ENCODE results near the gene JMJD6. TPM values are rescaled to one million over a fixed set of nuclear protein-coding genes. Genes with fewer than 3 reads are reported as not detected.

Gene JMJD6
- total RNA-seq, 1 donor from 2014 or later = 39.0 TPM

- Mint-ChIP-seq H3K4me1 (ENCODE audit: low read depth, unreplicated experiment) (peaks cover 34% of the 10 kb centered on the region), H3K27me3 (ENCODE audit: unreplicated experiment) (peaks cover 4% of the 10 kb centered on the region), H3K9me3 (ENCODE audit: unreplicated experiment) (peaks cover 5% of the 10 kb centered on the region), H3K4me3 (ENCODE audit: unreplicated experiment) (no peak overlapping the region), H3K27ac (ENCODE audit: unreplicated experiment) (no peak overlapping the region), H3K36me3 (ENCODE audit: unreplicated experiment) (no peaks in the 10 kb centered on the region)
- no peak for TF ChIP-seq CTCF (IDR thresholded peaks at IDR 0.05; ENCODE audit: partially characterized antibody, unreplicated experiment)
- DNase-seq = no peak
These were observed 38.2 kb downstream of the JMJD6 start for GRCh38 chr17:76688165-76688622.

- H3K27me3 Mint-ChIP-seq (ENCODE audit: unreplicated experiment) = peaks cover 4% of the 10 kb centered on the region
- DNase-seq = no peak
- H3K36me3 Mint-ChIP-seq (ENCODE audit: unreplicated experiment) = no peaks in the 10 kb centered on the region
- TF ChIP-seq CTCF (IDR thresholded peaks at IDR 0.05; ENCODE audit: partially characterized antibody, unreplicated experiment) = no peak
- H3K4me3 Mint-ChIP-seq (ENCODE audit: unreplicated experiment) = peak overlapping the region; percentile 73
- H3K9me3 Mint-ChIP-seq (ENCODE audit: unreplicated experiment) = peaks cover 9% of the 10 kb centered on the region
- peaks cover 40% of the 10 kb centered on the region for H3K4me1 Mint-ChIP-seq (ENCODE audit: low read depth, unreplicated experiment)
- H3K27ac Mint-ChIP-seq (ENCODE audit: unreplicated experiment) = peak overlapping the region; percentile 81
These were observed 38.9 kb downstream of the JMJD6 start for GRCh38 chr17:76687298-76688164.

DNA sequence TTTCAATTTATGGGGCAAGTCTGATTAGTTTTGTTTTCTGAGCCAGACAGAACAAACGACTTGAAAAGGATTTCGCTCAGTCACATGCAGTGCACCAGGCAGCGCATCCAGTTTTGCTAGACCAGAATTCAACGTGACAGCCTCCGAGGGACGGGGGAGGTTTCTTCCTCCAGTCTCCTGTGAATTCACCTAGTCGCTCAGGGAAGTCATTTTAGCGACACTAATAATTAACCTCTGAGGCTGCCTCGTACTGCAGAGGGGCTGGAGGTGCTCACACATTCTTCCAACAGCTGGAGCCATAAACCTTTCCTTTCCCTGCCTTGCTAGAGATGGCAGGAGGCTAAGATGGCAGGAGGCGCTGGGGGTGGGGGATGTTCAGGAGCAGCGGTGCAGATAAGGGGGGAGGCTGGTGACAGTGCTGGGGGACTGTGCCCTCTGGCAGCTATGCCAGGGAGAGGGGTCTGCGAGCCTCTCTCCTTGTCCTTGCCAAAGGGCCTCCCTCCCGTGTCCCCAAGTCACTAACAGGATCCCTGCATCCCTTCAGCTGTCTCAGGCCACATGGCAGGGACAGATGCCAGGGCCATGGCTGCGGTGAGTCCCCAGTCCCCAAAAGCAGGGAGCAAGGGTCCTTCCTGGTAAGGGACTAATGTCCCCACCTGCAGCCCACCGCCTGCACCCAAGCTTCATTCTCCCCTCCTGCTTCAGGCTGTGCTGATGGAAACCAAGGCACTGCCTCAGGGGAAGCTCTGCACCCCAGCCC lies 39.7 kb downstream of the JMJD6 start:
- H3K4me1 Mint-ChIP-seq (ENCODE audit: low read depth, unreplicated experiment) = peaks cover 47% of the 10 kb centered on the region
- peak overlapping the region; percentile 73 for H3K4me3 Mint-ChIP-seq (ENCODE audit: unreplicated experiment)
- peak overlapping the region; percentile 62 for H3K27ac Mint-ChIP-seq (ENCODE audit: unreplicated experiment)
- no peak for TF ChIP-seq CTCF (IDR thresholded peaks at IDR 0.05; ENCODE audit: partially characterized antibody, unreplicated experiment)
- peaks cover 11% of the 10 kb centered on the region for H3K9me3 Mint-ChIP-seq (ENCODE audit: unreplicated experiment)
- peaks cover 8% of the 10 kb centered on the region for H3K27me3 Mint-ChIP-seq (ENCODE audit: unreplicated experiment)
- H3K36me3 Mint-ChIP-seq (ENCODE audit: unreplicated experiment) = no peaks in the 10 kb centered on the region
- no peak for DNase-seq

DNA sequence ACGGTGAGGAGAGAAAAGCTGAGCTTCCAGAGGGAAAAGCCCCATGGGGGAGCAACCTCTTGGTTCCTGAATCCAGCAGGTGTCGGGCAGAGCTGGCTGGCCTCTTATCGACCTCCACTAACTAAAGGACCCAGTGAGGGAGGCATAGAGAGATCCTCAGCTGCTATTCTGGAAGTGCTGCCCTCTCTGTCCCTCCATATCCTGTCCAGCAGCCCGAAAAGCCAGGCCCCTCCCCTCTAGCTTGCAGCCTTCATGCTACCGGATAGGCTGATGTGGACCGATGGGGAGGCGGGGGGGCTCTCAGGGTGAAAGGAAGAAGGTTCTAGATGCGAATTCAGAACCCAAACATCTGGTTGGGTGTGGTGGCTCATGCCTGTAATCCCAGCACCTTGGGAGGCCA lies 40.6 kb downstream of the JMJD6 start:
- Mint-ChIP-seq H3K27me3 (ENCODE audit: unreplicated experiment) (peaks cover 11% of the 10 kb centered on the region), H3K4me3 (ENCODE audit: unreplicated experiment) (no peak overlapping the region), H3K36me3 (ENCODE audit: unreplicated experiment) (no peaks in the 10 kb centered on the region), H3K27ac (ENCODE audit: unreplicated experiment) (no peak overlapping the region), H3K4me1 (ENCODE audit: low read depth, unreplicated experiment) (peaks cover 48% of the 10 kb centered on the region), H3K9me3 (ENCODE audit: unreplicated experiment) (peaks cover 11% of the 10 kb centered on the region)
- DNase-seq = no peak
- no peak for TF ChIP-seq CTCF (IDR thresholded peaks at IDR 0.05; ENCODE audit: partially characterized antibody, unreplicated experiment)
